Breast epithelium (tissue), 3 donors: ENCODE measurements around the gene KCNQ2.

Source experiments
- POLR2AphosphoS5 ChIP-seq, 3 donors: sonication (generic); formaldehyde crosslinking; IDR thresholded peaks; one replicate each; pipeline ENCODE4 v1.6.1; 2017; ENCODE audit warnings: antibody characterized with exemption in 3 of 3
- TF ChIP-seq, protein P1 (sequence below), 3 donors: fragments of 450-650 bp; IDR thresholded peaks; one replicate each; pipeline ENCODE4 v1.5.1; 2016 to 2017; ENCODE audit warnings: antibody characterized with exemption in 3 of 3, mild to moderate bottlenecking in 3 of 3, moderate library complexity in 3 of 3

DNA sequence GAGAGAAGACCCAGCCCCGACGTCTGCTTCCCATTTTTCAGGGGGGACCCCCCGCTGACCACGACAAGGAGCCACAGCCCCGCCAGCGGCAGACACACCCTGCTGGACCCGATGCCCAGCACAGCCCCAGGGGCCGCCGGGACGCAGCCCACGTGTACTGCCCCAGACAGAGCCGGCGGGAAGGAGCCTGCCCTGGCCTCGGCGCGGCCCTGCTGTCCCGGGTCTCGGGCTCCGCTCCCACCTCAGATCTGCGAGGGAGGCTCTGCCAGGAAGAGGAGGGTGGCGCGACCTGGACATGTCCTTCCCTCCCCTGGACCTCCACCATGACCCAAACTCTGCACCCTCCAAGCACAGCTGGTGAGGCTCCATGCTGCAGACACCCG is 54.7 kb downstream of the KCNQ2 start:
- no peak for TF ChIP-seq POLR2AphosphoS5 (IDR thresholded peaks at IDR 0.05)
- TF ChIP-seq, protein P1, sequence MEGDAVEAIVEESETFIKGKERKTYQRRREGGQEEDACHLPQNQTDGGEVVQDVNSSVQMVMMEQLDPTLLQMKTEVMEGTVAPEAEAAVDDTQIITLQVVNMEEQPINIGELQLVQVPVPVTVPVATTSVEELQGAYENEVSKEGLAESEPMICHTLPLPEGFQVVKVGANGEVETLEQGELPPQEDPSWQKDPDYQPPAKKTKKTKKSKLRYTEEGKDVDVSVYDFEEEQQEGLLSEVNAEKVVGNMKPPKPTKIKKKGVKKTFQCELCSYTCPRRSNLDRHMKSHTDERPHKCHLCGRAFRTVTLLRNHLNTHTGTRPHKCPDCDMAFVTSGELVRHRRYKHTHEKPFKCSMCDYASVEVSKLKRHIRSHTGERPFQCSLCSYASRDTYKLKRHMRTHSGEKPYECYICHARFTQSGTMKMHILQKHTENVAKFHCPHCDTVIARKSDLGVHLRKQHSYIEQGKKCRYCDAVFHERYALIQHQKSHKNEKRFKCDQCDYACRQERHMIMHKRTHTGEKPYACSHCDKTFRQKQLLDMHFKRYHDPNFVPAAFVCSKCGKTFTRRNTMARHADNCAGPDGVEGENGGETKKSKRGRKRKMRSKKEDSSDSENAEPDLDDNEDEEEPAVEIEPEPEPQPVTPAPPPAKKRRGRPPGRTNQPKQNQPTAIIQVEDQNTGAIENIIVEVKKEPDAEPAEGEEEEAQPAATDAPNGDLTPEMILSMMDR (IDR thresholded peaks at IDR 0.05) = no peak
